Activated naive CD4-positive, alpha-beta T cell treated with anti-CD3 and anti-CD28 coated beads, Interleukin-2, amount 50 U/mL, for 24 hours (primary cell): ENCODE results near the gene RPH3AL.
"Not testable (repeated sequence)": the region's sequence is repeated elsewhere in the genome, so short reads cannot be mapped to it uniquely, and the experiment has no call there.

Source experiments
- H3K27ac Mint-ChIP-seq: one replicate; pipeline ENCODE4 v1.8.0; 2021; ENCODE audit warnings: mild to moderate bottlenecking, mixed read lengths
- H3K27me3 Mint-ChIP-seq: one replicate; pipeline ENCODE4 v1.8.0; 2021; ENCODE audit warnings: mixed read lengths
- H3K36me3 Mint-ChIP-seq: one replicate; pipeline ENCODE4 v1.8.0; 2021; ENCODE audit warnings: mixed read lengths
- H3K4me1 Mint-ChIP-seq: one replicate; pipeline ENCODE4 v1.8.0; 2021; ENCODE audit warnings: mixed read lengths
- H3K4me3 Mint-ChIP-seq: one replicate; pipeline ENCODE4 v1.8.0; 2021; ENCODE audit warnings: mild to moderate bottlenecking, mixed read lengths
- H3K9me3 Mint-ChIP-seq: one replicate; pipeline ENCODE4 v1.8.0; 2021; ENCODE audit warnings: mixed read lengths

RPH3AL gene

GRCh38 chr17:282912-283882, 69.4 kb downstream of the RPH3AL start:
- no peak overlapping the region for H3K4me3 Mint-ChIP-seq
- no peak overlapping the region for H3K27ac Mint-ChIP-seq
- no peaks in the 10 kb centered on the region for H3K4me1 Mint-ChIP-seq
- no peaks in the 10 kb centered on the region for H3K27me3 Mint-ChIP-seq
- no peaks in the 10 kb centered on the region for H3K9me3 Mint-ChIP-seq
- peaks cover 3% of the 10 kb centered on the region for H3K36me3 Mint-ChIP-seq

GRCh38 chr17:282000-282911, 70.4 kb downstream of the RPH3AL start:
- Mint-ChIP-seq H3K27ac (no peak overlapping the region), H3K27me3 (no peaks in the 10 kb centered on the region), H3K9me3 (no peaks in the 10 kb centered on the region), H3K4me1 (no peaks in the 10 kb centered on the region), H3K36me3 (peaks cover 3% of the 10 kb centered on the region), H3K4me3 (no peak overlapping the region)

GRCh38 chr17:281365-281999, 71.1 kb downstream of the RPH3AL start:
- H3K4me3 Mint-ChIP-seq: no peak overlapping the region
- no peaks in the 10 kb centered on the region for H3K27me3 Mint-ChIP-seq

GRCh38 chr17:280901-281300, 71.7 kb downstream of the RPH3AL start:
- Mint-ChIP-seq H3K4me3 (no peak overlapping the region), H3K27me3 (no peaks in the 10 kb centered on the region), H3K4me1 (no peaks in the 10 kb centered on the region), H3K27ac (no peak overlapping the region), H3K36me3 (peaks cover 3% of the 10 kb centered on the region), H3K9me3 (no peaks in the 10 kb centered on the region)

More at GRCh38 chr17:281365-281999, 71.1 kb downstream of the RPH3AL start:
- Mint-ChIP-seq H3K9me3 (no peaks in the 10 kb centered on the region), H3K4me1 (no peaks in the 10 kb centered on the region), H3K36me3 (peaks cover 3% of the 10 kb centered on the region), H3K27ac (no peak overlapping the region)

- H3K36me3 Mint-ChIP-seq: peaks cover 3% of the 10 kb centered on the region
- H3K9me3 Mint-ChIP-seq: no peaks in the 10 kb centered on the region
Measured at GRCh38 chr17:280216-280615, 72.4 kb downstream of the RPH3AL start.

GRCh38 chr17:279776-280175, 72.8 kb downstream of the RPH3AL start:
- Mint-ChIP-seq H3K9me3 (no peaks in the 10 kb centered on the region), H3K27me3 (no peaks in the 10 kb centered on the region), H3K27ac (no peak overlapping the region), H3K36me3 (peaks cover 3% of the 10 kb centered on the region), H3K4me1 (no peaks in the 10 kb centered on the region), H3K4me3 (no peak overlapping the region)

More at GRCh38 chr17:280216-280615, 72.4 kb downstream of the RPH3AL start:
- H3K4me1 Mint-ChIP-seq: no peaks in the 10 kb centered on the region
- no peak overlapping the region for H3K27ac Mint-ChIP-seq
- H3K27me3 Mint-ChIP-seq: no peaks in the 10 kb centered on the region
- no peak overlapping the region for H3K4me3 Mint-ChIP-seq

- no peak overlapping the region for H3K4me3 Mint-ChIP-seq
- H3K9me3 Mint-ChIP-seq: no peaks in the 10 kb centered on the region
- H3K27me3 Mint-ChIP-seq: no peaks in the 10 kb centered on the region
- peaks cover 3% of the 10 kb centered on the region for H3K36me3 Mint-ChIP-seq
- no peaks in the 10 kb centered on the region for H3K4me1 Mint-ChIP-seq
- no peak overlapping the region for H3K27ac Mint-ChIP-seq
Measured at GRCh38 chr17:279331-279730, 73.3 kb downstream of the RPH3AL start.

GRCh38 chr17:278676-279059, 73.9 kb downstream of the RPH3AL start:
- Mint-ChIP-seq H3K36me3 (peaks cover 3% of the 10 kb centered on the region), H3K27me3 (no peaks in the 10 kb centered on the region), H3K4me1 (no peaks in the 10 kb centered on the region), H3K9me3 (no peaks in the 10 kb centered on the region), H3K27ac (no peak overlapping the region), H3K4me3 (no peak overlapping the region)

GRCh38 chr17:278055-278675, 74.4 kb downstream of the RPH3AL start:
- Mint-ChIP-seq H3K36me3 (peaks cover 3% of the 10 kb centered on the region), H3K9me3 (no peaks in the 10 kb centered on the region), H3K27ac (no peak overlapping the region), H3K4me3 (no peak overlapping the region), H3K27me3 (no peaks in the 10 kb centered on the region), H3K4me1 (no peaks in the 10 kb centered on the region)

GRCh38 chr17:274902-275301, 77.7 kb downstream of the RPH3AL start:
- Mint-ChIP-seq H3K4me3 (no peak overlapping the region), H3K27ac (no peak overlapping the region), H3K9me3 (no peaks in the 10 kb centered on the region)

GRCh38 chr17:273981-274832, 78.4 kb downstream of the RPH3AL start:
- Mint-ChIP-seq H3K9me3 (no peaks in the 10 kb centered on the region), H3K4me1 (no peaks in the 10 kb centered on the region)

More at GRCh38 chr17:274902-275301, 77.7 kb downstream of the RPH3AL start:
- Mint-ChIP-seq H3K27me3 (no peaks in the 10 kb centered on the region), H3K4me1 (no peaks in the 10 kb centered on the region), H3K36me3 (no peaks in the 10 kb centered on the region)

GRCh38 chr17:272856-273255, 79.8 kb downstream of the RPH3AL start:
- H3K9me3 Mint-ChIP-seq, H3K4me1 Mint-ChIP-seq, H3K4me3 Mint-ChIP-seq, H3K27me3 Mint-ChIP-seq, H3K36me3 Mint-ChIP-seq, H3K27ac Mint-ChIP-seq: not testable (repeated sequence)

More at GRCh38 chr17:273981-274832, 78.4 kb downstream of the RPH3AL start:
- no peak overlapping the region for H3K27ac Mint-ChIP-seq
- H3K4me3 Mint-ChIP-seq: no peak overlapping the region
- H3K36me3 Mint-ChIP-seq: no peaks in the 10 kb centered on the region
- no peaks in the 10 kb centered on the region for H3K27me3 Mint-ChIP-seq

GRCh38 chr17:271928-272623, 80.5 kb downstream of the RPH3AL start:
- not testable (repeated sequence) for H3K4me3 Mint-ChIP-seq, H3K27me3 Mint-ChIP-seq, H3K27ac Mint-ChIP-seq, H3K9me3 Mint-ChIP-seq, H3K4me1 Mint-ChIP-seq, H3K36me3 Mint-ChIP-seq
